CD4-positive, alpha-beta T cell treated with Interleukin-17A for 4 hours (primary cell): ENCODE data around the gene SCYL1.

Experiments used
- DNase-seq: peaks from one replicate; pipeline ENCODE4 v3.0.0-alpha.2; 2020; ENCODE audit warnings: mixed read lengths

The SCYL1 gene

GRCh38 chr11:65524741-65525545, at the start of gene SCYL1:
SCYL1 (plus strand) TSS chr11:65525083; CDS start chr11:65525154, 71 bp downstream.
- peak; percentile 83 for DNase-seq

- DNase-seq = no peak
Measured at GRCh38 chr11:65476632-65477148, 48.2 kb upstream of the SCYL1 start.

GRCh38 chr11:65477149-65477965, 47.5 kb upstream of the SCYL1 start:
- peak; percentile 95 for DNase-seq

- no peak for DNase-seq
Measured at GRCh38 chr11:65478388-65479183, 46.3 kb upstream of the SCYL1 start.

GRCh38 chr11:65479184-65480145, 45.4 kb upstream of the SCYL1 start:
- no peak for DNase-seq

- no peak for DNase-seq
Measured at GRCh38 chr11:65482306-65482850, 42.5 kb upstream of the SCYL1 start.

GRCh38 chr11:65485920-65486219, 39.0 kb upstream of the SCYL1 start:
- no peak for DNase-seq

GRCh38 chr11:65486570-65487466, 38.1 kb upstream of the SCYL1 start:
- no peak for DNase-seq

GRCh38 chr11:65487467-65488272, 37.2 kb upstream of the SCYL1 start:
- peak; percentile 36 for DNase-seq

GRCh38 chr11:65488273-65489034, 36.4 kb upstream of the SCYL1 start:
- DNase-seq = peak; percentile 24

GRCh38 chr11:65489035-65489705, 35.7 kb upstream of the SCYL1 start:
- no peak for DNase-seq

GRCh38 chr11:65489706-65490320, 35.1 kb upstream of the SCYL1 start:
- no peak for DNase-seq

GRCh38 chr11:65491163-65491465, 33.8 kb upstream of the SCYL1 start:
- DNase-seq = no peak

- no peak for DNase-seq
Measured at GRCh38 chr11:65491614-65492386, 33.1 kb upstream of the SCYL1 start.

- DNase-seq = no peak
Measured at GRCh38 chr11:65492387-65492636, 32.6 kb upstream of the SCYL1 start.

GRCh38 chr11:65492637-65493366, 32.1 kb upstream of the SCYL1 start:
- no peak for DNase-seq
